Activated CD8-positive, alpha-beta memory T cell treated with anti-CD3 and anti-CD28 coated beads, Interleukin-2, amount 50 U/mL, for 1 hour (primary cell): ENCODE measurements around the gene VWA5B1.

Source experiments
- DNase-seq: peaks from one replicate; pipeline ENCODE4 v3.0.0-alpha.2; 2020; ENCODE audit errors: extremely low read depth

VWA5B1 gene

DNA sequence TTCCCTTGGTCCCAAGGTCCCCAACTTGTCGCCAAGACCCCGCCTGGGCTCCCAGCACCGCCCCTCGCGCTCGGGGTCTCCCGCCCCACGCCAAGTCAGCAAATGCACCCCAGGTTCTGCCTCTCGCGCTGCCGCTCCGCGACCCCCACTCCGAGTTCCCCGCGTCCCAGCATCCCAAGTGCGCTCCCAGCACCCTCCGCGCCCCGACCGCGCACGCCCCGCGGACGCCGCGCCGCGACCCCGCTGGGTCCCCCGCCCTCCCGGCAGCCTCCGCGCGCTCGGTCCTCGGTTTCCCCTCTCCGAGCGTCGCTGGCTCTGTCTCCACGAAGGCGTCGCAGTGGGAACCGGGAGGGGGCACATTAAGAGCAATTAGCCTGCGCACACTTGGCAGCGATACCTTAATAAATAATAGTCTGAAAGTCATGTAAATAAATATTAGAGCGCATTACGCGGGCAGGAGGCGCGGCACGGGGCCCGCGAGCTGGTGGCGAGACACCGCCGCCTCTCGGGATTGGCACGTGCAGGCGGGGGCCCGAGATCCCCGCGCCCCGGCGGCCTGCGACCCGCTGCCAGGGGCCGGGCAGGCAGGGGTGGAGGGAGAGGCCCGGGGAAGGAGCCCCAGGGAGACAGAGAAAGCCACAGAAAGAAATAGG lies 75.9 kb downstream of the VWA5B1 start:
- no peak for DNase-seq

DNA sequence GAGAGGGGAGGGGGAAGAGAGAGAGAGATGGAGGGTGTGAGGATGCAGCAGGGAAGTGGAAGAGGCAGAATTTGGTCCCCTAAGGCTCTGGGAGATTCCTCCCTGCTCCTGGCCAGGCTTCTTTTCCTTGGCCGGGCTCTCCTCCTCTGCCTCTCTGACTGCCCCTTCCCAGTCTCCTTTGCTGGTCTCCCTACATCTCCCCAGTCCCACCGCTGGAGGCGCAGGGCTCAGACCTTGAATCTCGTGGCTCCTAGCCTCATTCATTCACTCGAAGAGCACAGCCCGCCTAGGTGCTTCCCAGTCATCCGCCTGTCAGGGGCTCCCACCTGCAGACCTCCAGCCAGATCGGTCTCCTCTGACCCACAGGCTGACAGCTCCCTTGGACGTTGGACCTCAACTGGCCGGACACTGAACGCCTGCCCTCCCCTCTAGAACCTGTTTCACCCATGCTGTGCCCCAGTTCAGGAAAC lies 76.5 kb downstream of the VWA5B1 start:
- DNase-seq = no peak

DNA sequence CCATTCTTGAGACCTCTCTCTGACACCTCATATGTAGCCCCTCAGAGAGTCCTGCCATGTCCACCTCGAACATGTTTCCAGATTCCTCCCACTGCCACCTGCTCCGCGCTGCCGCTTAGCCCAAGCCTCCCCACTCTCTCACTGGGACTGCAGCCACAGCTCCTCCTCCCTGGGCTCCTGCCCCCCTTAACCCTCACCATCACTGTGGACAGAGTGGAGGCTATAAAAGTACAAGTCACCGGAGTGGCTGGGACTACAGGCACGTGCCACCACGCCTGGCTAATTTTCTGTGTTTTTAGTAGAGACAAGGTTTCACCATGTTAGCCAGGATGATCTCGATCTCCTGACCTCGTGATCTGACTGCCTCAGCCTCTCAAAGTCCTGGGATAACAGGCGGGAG lies 77.0 kb downstream of the VWA5B1 start:
- DNase-seq = no peak

GRCh38 chr1:20368866-20369470 lies 78.3 kb downstream of the VWA5B1 start:
- no peak for DNase-seq

- DNase-seq = no peak
These were observed 80.0 kb downstream of the VWA5B1 start for GRCh38 chr1:20370698-20371097.

DNA sequence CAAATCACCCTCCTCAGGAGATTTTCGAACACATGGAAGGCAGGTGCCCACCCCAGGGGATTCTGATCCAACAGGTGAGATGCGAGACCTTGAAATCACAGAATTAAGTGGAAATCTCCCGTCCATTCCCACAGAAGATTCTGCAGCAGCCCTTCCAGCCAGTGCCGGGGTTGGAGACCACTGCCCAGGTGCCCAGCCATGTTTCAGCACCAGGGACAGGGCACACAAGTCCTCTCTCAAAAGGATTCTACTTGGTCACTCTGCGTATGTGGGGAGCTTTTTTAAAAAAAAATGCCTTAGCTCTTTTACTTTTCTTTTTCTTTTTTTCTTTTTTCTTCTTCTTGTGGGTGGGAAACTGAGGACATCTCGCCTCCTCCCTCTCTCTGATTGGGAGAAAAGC lies 80.7 kb downstream of the VWA5B1 start:
- no peak for DNase-seq

- no peak for DNase-seq
These were observed 81.2 kb downstream of the VWA5B1 start for GRCh38 chr1:20371883-20372282.

- DNase-seq = no peak
These were observed 82.0 kb downstream of the VWA5B1 start for GRCh38 chr1:20372676-20373075.

- DNase-seq = no peak
These were observed 82.6 kb downstream of the VWA5B1 start for GRCh38 chr1:20373286-20373685.

DNA sequence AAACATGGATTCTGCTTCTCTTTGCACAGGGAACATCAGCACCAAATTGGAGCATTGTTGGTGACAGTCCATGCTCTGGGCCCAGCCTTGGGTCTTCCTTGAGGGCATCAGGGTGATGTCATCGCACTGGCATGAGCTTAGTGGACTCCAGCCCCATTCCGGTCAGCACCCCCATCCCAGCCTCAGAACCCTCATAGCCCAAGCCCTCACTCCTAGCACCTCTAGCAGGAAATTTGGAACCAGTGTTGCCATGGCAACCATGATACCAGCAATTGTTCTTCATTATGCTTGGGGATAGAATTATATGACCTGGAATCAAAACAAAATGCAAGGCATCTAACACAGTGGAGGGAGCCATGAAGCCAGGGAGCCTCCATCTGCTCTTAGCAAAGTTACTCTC lies 83.1 kb downstream of the VWA5B1 start:
- no peak for DNase-seq

GRCh38 chr1:20375563-20375962 lies 84.9 kb downstream of the VWA5B1 start:
- DNase-seq = no peak

DNA sequence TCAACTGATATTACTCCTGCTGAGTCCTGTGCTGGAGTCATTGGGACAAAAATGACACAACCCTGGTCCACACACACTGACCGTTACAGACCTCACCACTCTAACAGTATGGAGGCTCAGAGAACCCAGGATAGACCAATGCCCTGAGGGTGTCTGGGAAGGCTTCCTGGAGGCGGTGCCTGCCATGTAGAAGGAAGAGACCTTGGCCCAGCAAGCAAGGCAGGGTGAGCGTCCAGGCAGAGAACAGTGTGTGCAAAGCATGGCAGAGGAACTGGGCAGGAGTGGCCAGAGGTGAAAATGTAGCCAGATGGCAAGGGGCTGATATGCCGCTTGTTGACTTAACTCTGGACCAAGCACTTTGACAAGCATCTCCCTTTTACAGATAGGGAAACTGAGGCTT lies 85.5 kb downstream of the VWA5B1 start:
- no peak for DNase-seq

- DNase-seq = no peak
These were observed 86.3 kb downstream of the VWA5B1 start for GRCh38 chr1:20376880-20377494.

GRCh38 chr1:20377516-20378270 lies 87.0 kb downstream of the VWA5B1 start:
- no peak for DNase-seq

DNA sequence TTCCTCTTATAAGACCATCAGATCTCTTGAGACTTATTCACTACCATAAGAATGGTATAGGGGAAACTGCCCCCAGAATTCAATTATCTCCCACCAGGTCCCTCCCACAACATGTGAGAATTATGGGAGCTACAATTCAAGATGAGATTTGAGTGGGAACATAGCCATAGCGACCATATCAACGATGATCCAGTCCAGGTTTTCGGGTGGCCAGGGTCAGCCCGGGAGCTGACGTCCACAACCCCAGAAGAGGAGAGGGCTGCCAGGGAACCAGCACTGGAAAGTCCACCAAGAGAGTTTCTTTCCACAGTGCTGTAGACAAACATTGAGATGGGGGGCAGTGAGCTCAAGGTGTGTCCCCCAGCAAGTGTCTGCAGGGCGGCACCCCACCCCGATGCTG lies 88.4 kb downstream of the VWA5B1 start:
- no peak for DNase-seq

DNA sequence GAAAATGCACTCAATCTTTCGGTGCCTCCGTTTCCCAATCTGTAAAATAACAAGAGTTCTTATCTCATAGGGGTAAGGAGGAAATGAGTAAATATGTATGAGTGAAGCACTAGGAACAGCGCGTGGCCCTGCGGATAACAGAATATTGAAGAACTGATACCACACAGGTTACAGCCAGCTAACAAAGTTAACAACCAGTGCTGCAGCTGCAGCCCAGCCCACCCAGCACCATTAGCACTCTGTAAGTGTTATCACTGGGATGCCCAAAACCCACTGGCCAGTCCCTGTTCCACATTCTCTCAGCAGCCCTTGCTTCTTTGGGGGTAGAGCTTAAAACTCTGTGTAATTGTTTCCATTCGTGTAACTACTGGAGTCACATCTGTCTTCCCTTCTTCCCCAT lies 89.5 kb downstream of the VWA5B1 start:
- no peak for DNase-seq

GRCh38 chr1:20380616-20381035 lies 90.0 kb downstream of the VWA5B1 start:
- no peak for DNase-seq

DNA sequence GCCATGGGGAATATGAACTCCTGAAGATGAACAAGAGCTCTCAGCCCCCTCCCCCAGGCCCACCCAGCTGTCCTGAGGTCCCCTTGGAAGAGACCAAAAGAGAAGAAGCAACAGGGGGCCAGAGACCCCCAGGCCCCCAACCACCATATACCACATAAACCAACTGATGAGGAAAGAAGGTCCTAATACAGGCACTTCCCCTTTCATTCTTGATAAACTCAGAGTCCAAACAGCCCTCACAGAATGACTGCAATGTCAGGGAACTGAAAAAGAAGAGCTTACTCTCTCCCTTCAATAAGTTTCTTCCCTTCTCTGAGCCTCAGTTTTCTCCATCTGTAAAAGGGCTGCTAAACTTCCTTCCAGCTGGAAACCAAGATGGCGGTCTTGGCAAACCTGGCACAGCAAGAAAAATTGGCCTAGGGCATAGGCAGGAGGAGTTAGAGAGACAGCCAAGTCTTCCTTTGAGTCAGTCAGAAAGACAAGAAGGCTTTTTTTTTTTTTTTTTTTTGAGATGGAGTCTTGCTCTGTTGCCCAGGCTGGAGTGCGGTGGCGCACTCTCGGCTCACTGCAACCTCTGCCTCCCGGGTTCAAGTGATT lies 90.5 kb downstream of the VWA5B1 start:
- no peak for DNase-seq

DNA sequence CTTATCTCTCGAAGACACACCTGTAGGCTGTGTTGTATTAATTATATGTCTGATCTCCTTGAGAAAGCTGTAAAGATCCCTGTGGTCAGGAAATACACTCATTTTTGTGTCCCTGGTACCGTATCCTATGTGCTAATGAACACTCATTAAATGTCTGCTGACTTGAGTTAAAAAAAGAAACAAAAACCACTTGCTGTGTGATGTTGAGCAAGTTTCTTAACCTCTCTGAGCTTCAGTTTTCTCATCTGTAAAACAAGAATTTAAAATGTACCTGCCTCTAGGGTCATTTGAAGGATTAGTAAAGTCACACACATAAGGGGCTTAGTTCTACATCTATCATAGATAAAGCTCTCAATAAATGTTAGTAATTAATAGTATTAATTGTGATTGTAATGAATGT lies 91.3 kb downstream of the VWA5B1 start:
- no peak for DNase-seq

DNA sequence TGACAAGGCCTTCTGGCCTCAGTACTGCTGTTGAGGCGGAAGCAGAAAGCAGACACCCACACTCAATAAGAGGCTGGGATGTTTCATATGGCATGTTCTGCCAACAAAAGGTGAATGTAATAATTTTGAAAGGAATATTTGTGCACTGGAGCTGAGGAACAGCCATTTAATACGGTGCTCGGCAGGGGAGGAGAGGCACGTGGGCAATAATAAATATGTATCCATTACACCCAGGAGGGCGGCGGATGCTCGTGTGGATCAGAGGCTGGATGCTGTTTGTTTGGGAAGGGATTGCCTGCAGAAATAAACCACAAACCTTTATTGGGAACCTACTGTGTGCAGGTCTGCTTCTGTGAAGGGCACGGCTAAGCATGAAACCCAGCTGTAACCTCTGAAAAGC lies 92.0 kb downstream of the VWA5B1 start:
- no peak for DNase-seq

- no peak for DNase-seq
These were observed 93.0 kb downstream of the VWA5B1 start for GRCh38 chr1:20383631-20384030.

DNA sequence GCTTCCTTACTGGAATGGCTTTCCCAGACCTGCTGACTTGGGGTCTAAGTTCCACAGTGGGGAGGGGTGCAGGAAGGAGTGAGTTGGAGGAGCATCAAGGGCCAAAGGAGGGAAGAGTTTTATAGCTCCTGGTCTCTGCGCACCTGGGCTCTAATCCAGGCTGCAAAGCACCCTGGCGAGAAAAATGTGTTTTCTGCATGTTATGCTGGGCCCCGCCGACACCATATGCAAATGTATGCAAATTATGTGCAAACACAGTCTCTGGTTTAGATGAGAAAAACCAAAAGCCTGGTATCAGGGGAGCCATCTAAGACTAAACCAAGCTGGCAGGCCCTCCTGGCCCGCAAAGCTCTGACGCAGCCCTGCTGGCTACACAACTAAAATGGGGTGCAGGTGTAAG lies 95.0 kb downstream of the VWA5B1 start:
- DNase-seq = no peak
